Neural progenitor cell (in vitro differentiated cells): ENCODE data around the gene MITF.

Experiments
- CTCF ChIP-seq: fragments of 200-600 bp; sonication (generic); IDR thresholded peaks from 2 replicates; pipeline ENCODE4 v1.5.1; 2017; ENCODE audit warnings: antibody characterized with exemption, mild to moderate bottlenecking
- EZH2 ChIP-seq: fragments of 200-600 bp; sonication (generic); IDR thresholded peaks from 2 replicates; pipeline ENCODE4 v1.6.1; 2017; ENCODE audit warnings: antibody characterized with exemption, mild to moderate bottlenecking, moderate library complexity

DNA sequence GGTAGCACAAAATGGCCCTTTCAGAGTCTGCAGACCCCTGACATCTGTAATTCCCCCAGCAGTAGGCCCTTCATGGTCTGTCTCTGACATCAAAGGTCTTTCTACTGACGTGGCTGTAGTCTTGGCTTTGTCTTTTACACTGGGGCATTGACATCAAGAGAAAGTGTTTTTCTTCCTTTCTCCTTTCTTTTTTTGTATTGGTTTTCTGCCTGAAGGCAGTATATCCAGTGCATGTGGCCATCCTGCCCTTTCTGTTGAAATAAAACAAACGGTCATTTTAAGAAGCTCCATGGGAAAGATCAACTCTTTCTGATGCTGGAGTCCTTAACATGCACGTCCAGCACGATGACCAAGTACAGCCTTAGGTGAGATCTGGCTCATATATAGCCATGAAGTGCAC, 153.4 kb downstream of the MITF start:
- TF ChIP-seq CTCF (no peak), EZH2 (no peak)
